Amniotic epithelial cell (primary cell): ENCODE measurements around the gene CA12.

ENCODE experiments used
- DNase-seq: peaks from one replicate; pipeline ENCODE4 v3.0.0-alpha.2; 2010; ENCODE audit warnings: low read depth

Gene CA12

DNA sequence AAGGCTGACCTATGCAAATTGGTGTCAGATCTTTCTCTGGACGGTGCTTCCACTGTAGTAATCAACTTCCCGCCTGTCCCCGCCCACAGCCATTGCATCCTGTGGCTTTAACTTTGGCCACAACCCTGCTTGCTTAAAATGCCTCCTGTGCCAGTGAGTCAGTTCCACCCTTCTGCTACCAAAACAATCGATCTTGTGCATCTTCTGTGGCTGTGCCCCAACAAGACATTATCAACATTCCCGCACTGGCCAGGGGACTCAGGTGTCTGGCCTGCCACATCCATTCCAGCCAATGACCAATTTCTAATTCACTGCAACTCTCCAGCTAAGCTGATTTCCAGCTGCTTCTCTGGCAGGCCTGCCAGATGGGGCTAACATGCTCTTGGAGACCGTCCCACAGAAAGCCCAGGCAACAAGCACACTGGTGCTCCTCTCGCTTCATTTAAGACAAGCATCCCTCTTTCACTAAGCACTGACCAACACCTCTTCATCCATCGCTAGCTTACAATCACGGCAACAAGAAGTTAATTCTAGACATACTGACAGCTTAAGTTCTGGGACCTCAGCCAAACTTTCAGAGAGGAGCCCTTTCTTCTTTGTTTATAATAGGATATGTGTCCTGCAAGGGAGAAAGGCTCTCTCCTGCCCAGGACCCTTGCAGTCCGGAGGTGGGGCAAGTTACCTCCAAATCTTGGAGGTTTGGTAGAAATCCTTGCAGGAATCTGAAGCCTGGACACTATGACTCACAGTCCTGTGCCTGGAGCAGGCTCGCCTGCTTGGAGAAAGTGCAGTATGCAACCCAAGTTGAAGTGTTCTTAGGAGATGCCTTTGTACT lies 6.7 kb downstream of the CA12 start:
- peak; percentile 86 for DNase-seq

DNA sequence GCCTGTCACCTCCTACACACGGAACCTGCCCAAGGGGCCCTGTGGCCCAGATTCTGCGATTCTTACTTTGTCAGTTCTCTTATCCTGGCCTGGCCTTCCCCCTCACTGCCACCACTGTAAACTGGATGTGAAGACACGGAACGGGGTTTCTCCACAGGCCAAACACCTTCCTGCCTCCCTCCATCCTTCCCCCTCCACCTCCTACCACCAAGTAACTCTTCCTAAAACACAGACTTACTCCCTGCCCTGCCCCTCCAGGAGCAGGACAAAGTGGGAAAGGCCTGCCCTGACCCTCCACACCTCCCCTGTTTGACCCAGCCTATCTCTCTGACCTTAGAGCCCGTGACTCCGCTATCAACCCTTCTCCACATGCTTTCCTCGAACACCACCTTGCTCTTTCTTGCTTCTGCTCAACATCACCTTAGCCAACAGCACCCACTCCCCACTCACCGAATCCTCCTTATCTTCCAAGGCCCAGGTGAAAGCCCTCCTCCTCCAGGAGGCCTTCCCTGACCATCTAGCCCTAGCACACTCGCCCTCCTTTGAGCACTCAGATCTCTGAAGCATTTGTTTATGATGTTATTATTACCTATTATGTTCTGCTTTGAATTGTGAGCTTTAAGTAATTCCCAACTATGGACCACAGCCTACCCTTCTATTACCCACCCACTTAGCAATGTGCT lies 7.6 kb downstream of the CA12 start:
- no peak for DNase-seq

DNA sequence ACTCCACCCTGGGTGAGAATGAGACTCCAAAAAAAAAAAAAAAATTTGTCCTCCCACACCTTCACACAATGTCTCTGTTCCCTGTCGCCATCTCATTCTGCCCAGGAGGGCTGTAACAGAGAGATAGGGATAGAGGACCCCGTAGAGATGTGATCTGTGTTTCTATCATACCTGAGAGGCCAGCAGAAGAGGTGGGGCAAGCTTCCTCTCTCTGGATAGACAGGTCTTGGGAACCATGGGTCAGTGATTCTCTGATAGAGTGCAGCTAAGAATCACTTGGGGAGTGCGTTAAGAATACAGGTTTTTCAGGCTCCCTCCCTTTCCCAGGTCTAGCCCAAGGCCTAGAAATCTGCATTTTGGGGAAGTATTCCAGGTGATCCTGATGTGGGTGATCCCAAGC lies 8.3 kb downstream of the CA12 start:
- no peak for DNase-seq

DNA sequence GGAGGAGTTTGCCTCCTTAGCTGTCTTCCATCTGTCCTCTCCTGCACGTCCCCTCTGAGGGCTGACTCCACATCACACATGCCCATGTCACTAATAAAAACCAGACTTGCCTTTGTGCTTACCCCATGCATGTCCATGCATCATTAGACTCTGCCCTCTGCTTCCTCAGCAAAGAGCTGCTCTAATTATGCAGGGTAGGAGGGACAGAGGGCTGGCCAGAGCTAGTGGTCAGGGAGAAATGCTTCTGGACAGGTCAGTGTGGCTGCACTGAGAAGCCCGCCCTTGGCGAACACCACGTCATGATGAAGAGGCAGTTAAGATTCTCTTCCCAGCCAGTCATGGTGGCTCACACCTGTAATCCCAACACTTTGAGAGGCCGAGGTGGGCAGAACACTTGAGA lies 8.9 kb downstream of the CA12 start:
- no peak for DNase-seq

DNA sequence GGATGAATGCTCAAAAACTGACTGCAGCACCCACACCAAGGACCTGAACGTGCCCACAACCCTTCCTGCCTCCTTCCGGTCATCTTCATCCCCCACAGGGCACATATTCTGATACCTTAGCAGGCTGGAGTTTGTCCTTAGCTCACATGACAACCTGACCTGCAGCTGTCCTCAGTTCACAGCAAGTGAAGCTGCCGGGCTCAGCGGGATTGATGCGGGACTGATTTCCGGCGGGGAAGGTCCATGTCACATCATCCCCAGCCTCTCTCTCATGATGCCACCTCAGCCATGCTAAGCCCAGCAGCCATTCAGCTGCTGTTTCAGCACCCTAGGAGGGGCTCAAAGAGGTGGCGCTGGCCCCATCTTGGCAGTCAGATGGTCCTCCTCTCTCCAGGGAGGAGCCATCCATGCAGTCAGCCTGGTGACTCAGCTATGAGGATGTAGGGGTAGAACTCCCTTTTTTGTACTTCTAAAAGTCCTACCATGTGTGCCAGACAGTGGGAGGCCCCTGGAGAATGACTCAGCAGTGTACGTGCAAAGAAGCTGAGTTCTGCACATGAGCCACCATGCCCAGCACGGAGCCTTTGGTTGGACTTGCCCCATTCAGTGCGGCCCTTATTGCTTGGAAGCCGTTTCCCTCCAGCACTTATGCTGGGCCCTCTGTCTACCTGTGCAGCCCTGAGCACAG lies 9.5 kb downstream of the CA12 start:
- DNase-seq, result peak; percentile 95

DNA sequence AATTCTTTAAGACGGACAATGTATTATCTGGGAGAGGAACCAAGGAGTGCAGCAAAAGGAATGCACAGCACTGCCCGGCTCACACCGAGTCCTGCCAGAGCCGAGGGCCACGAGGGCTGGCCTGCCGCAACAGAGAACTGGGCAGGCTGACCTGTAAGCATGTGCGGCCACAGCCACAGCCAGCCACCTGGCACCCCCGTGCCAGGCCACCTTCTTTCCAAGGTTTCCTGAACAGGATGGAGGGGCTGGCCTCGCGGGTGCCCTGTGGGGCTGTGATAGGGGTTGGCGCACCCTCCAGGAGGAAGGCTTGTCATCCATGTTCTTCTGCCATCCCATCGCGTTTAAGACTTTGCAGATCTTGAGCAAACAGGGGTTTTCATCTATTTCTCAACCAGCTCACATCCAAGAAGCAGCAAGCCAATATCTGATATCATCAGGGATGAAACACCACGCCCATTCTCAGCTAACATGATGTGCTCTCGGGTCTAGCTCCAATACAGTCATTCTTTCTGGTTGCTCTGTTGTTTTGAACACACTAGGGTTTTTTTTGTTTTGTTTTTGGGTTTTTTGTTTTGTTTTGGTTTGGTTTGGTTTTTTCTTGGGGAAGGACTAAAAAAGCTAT lies 10.2 kb downstream of the CA12 start:
- DNase-seq, result peak; percentile 82

DNA sequence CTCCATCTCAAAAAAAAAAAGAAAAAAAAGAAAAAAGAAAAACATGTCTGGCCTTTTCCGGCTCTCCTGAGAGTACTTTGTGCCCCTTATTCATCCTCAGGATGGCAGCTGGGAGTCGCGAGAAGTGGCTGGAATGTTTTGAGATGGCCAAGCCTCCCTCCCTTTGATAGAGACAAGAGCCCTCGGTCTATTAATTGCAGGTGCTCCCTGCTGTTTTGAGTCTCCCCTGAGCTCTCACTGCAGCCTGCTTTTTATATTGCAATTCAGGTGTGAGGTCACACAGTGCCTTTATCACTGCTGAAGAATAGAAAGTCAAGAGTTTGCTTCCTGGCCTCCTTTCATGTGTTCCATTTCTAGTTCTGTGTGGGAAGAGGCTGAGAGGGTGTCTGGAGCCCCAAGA lies 10.9 kb downstream of the CA12 start:
- no peak for DNase-seq

DNA sequence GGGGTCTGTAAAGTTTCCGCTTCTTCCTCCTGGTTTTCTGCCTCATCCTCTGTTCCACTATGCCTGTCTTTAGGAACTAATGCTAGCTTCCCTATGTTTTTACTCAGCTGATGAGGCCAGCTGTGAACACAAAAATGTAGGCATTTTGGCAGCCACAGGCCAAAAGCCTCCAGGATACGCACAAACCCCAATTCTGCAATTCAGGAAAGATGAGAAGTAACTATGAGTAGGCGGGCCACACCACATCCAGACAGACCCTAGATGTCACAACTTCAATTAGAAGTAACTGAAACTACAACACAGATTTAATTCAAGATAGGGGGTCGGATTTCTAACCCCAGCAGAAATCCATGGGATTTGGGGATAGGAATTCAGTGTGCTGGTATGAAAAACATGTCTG lies 11.9 kb downstream of the CA12 start:
- no peak for DNase-seq

DNA sequence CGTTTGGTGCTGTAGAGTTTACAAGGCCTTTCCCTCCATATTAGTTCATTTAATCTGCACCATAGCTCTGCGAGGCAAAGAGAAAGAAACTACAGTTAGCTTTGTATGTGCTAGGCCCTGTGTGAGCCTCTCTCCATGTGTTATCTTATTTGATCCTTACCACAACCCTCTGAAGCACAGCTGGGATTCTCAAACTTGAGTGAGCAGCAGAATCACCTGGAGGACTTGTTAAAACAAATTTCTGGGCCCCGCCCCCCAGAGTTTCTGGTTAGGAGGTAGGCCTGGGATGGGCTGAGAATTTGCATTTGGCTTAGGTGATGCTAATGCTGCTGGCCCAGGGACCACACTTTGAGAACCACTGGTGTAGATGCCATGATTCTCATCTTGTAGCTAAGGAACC lies 12.3 kb downstream of the CA12 start:
- no peak for DNase-seq

DNA sequence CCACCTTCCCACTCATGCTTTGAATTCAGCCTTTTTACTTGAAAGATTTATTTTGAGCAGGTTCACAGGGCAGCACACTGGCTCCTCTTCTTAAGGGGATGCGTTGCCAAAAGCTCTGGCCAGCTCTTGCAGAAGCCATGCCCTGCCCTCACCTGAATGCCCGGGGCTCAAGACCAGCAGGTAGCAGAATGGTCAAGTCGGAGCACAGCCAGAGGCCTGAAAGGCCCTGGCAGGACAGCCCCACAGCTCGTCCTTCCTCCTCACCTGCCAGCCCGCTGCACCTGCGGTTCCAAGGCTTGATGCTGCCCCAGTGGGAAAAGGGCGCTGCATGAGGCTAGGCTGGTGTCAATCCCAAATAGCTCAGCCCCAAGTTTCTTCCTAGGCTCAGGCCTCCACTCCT lies 13.1 kb downstream of the CA12 start:
- DNase-seq, result no peak

DNA sequence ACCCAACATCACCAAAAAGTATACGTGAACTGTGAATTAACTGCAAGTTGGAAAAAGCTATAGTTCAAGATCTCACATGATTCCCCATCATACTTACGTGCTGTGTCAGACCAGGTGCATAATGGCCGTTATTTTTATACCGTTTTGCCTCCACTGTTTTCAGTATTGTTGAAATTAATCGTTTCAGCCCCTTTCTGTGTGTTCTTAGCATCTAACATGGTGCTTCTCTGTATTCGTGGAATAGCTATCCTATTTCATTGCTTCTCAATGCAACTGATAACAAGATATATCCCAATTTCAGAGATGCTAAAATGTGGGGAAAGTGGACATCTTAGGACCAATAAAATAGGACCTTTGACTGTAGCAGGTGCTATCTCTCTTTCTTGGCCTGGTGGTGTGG lies 13.7 kb downstream of the CA12 start:
- no peak for DNase-seq

DNA sequence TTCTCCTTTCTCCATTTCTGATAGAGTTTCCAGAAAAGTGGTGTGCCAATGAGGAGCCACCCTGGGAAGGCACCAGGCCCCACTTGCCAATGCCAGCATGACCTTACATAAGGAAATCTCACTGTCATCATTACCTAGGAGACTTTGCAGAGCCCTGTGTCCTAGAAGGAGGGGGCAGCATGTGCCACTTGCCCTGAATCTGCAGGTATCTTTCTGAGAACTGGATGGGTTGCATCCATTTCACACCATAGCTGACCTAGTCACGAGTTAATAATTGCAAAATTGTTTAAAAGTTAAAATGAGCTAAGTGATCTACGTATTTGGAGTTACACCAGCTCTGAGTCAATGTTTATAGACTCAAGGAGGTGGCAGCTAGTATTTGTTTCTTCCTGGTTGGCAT lies 14.3 kb downstream of the CA12 start:
- no peak for DNase-seq

DNA sequence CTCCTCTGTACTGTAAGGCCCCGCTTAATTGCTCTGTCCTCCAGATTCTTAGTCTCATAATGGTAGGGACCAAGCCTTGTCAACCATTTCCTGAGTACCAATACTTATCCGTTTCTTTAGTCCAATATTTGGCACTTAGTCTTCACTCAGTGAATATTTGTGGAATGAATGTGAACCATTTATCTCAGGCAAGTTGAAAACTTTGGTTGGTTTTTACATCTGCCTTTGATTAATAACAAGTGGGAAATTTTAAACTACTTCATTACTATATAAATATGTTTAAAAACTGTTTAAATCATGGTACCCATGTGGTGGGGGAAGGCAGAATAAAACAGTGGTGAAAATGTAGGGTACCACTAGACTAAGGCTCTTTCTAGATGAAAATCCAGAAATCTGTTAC lies 15.2 kb downstream of the CA12 start:
- no peak for DNase-seq

DNA sequence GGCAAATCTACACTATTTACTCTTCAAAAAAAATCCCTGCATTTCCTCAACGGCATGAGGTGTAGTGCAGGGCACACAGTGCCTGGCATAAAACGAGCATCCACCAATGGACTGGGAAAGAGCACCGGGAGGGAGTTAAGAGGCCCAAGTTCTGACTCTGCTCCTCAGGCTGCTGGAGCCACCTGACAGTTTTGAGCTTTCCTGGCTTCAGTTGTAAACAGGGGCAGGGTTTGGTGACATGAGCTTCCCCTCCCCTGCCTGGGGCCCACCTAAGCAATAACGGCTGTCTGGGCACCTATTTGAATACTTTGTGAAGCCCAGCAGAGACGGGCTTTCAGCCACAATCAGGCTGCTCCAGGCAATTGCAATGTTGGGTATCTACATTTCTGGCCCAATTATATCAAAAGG lies 16.4 kb downstream of the CA12 start:
- no peak for DNase-seq

DNA sequence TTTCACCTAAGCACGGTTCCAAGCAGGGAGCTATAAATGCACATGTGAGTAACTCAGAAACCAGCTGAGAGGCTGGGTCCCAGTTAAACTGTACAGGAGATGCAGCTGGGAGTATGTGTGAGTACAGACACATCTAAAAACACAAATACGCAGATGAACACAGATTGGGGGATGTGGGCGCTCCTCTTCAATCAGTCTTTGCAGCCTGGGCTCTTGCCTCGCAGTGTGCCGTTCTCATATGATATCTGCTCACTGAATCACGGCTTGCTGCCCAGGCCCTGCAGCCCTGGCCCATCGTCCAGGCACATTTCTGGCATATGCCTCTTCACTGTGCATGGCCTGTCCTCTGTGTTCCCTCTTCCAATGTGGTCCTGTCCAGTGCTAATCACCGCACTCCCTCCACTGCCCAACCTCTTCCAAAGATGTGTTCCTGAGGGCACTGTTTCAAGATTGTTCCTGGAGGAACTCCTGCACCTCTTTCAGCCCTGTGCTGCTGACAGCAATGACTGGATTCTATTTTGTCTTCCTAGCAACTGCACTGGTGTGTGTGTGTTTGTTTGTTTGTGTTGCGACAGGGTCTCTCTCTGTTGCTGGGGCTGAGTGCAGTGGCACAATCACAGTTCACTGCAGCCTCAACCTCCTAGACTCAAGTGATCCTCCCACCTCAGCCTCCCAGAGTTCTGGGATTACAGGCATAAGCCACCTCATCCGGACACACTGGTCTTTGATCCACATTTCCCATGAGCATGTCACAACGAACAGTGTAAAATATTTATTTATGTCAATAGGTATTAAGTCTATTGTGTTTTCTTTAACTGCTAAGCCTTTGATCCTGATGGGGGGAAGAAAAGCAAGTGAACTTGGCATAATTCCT lies 17.0 kb downstream of the CA12 start:
- DNase-seq, result peak; percentile 24

DNA sequence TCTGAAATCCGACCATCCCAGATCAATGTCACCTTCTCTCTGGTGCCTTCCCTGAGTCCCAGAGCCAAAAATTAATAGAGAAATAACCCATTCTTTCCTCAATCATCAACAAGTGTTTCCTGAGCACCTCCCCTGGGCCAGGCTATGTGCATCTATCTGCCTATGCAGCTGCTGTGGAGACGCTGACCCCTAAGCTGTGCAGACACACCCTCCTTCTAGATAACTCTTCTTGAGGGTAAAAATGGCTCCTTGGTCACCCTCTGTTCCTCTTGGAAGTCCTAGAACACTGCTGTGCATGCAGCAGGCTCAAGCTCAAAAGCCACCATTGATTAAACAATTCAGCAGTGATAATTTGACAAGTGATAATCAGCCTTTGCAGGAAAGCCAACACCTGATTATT lies 18.4 kb downstream of the CA12 start:
- no peak for DNase-seq

DNA sequence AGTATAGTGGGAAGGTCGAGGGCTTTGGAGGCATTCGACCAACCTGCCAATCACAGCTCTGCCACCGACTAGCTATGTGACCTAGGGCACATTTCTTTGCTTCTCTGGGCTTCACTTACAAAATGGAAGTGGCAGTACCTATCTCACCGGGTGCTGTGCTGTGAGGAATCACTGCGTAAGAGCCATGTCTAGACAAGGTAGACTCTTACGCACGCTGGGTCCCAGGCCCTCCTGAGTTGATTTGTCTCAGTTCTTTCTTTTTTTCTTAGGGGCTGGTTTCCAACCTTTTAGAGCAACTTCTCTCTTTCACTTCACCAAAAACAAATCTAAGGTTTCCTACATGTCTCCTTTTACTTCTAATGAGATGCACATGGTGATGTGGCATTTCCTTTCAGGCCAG lies 18.8 kb downstream of the CA12 start:
- no peak for DNase-seq

DNA sequence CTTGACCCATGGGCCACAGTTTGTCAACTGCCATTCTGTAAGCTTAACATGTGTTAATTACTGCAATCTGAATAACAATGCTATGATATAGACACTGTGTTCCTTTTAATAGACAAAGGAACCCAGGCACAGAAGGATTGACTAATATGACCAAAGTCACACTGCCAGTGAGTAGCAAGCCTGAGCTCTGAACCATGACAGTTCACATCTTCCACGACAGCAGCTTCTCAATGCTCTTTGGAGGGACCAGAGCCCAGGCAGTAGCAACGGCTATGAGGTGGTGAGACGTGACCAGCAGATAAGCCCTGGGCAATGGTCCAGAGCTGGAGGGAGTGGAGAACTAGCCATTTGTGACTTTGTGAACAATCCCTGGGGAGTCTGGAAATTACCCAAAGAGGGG lies 19.4 kb downstream of the CA12 start:
- peak; percentile 25 for DNase-seq

DNA sequence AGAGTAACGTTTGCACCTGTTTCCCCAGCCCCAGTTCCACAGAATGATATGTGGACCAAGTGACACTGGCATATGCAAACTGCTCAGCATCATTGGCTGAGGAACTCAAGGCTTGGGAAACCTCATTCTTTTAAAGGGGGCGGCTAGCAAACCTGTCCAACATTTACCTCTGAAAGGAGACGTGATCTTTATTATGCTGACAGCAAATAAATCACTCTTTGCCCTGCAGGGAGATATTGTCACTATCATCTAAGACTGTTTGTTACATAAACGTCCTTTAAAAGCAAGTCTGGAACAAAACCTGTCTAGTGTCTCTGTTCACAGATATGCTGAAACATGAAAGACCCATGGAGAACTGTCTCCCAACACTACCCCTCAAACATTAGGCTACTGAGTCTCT lies 21.5 kb downstream of the CA12 start:
- DNase-seq, result no peak

DNA sequence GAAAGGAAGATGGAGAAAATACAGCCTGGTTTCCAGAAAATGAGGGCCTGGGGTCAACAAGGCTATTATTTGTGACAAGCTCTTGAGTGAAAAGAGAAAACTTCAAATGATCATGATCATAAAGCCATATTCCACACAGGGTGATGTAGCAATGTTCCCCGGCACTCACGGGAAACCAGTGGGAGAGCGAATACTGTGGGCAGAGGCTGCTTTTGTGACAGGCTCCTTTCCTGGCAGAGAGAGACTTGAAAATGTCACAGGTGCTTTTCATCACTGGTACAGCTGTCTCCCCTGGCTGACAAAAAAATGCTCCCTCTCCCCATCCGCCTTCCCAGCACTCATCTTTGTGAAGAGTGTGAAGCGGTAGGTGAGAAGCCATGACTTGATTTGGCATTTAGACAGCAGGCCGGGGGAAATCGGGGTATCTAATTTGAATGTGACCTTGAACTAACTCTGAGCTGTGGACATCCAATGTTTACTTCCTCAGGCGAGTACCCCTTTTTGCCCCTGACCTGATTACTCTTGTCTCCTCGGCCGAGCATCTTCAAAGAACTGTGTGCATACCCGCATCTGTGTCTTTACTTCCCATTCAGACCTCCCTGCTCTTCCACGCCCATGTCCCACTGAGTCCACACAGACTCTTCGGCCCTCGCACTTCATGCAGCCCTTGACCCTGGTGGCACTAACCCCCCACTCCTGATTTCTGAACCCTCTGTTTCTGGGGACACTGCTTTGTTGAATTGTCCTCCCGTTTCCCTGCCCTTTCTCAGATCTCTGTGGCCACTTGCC lies 23.2 kb downstream of the CA12 start:
- DNase-seq, result no peak

DNA sequence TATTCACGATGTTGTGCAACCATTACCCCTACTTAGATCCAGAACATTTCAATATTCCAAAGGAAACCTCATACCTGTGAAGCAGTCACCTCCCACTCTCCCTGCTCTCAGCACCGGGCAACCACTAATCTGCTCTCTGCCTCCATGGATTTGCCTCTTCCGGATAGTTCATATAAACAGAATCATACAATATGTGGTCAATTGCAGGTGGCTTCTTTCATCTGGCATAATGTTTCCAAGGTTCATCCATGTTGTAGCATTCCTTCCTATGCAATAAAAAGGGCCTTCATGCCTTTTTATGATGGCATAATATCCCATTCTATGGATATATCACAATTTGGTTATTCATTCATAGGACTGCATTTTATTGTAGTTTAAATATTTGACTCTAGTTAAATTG lies 23.9 kb downstream of the CA12 start:
- DNase-seq, result no peak
